ENCODE data around the gene AOX1.

AOX1 gene

GRCh38 chr2:200667413-200667812 is 81.6 kb downstream of the AOX1 start:
- TF ChIP-seq ZFX (IDR thresholded peaks at IDR 0.05; ENCODE audit: borderline replicate concordance): no peak
- TF ChIP-seq, protein P1, sequence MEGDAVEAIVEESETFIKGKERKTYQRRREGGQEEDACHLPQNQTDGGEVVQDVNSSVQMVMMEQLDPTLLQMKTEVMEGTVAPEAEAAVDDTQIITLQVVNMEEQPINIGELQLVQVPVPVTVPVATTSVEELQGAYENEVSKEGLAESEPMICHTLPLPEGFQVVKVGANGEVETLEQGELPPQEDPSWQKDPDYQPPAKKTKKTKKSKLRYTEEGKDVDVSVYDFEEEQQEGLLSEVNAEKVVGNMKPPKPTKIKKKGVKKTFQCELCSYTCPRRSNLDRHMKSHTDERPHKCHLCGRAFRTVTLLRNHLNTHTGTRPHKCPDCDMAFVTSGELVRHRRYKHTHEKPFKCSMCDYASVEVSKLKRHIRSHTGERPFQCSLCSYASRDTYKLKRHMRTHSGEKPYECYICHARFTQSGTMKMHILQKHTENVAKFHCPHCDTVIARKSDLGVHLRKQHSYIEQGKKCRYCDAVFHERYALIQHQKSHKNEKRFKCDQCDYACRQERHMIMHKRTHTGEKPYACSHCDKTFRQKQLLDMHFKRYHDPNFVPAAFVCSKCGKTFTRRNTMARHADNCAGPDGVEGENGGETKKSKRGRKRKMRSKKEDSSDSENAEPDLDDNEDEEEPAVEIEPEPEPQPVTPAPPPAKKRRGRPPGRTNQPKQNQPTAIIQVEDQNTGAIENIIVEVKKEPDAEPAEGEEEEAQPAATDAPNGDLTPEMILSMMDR (IDR thresholded peaks at IDR 0.05): no peak
- no peak overlapping the region for H3K27ac ChIP-seq

GRCh38 chr2:200668478-200668877 is 82.7 kb downstream of the AOX1 start:
- TF ChIP-seq, protein P1 (IDR thresholded peaks at IDR 0.05): no peak
- no peak overlapping the region for H3K27ac ChIP-seq

GRCh38 chr2:200669308-200669707 is 83.5 kb downstream of the AOX1 start:
- H3K27ac ChIP-seq: no peak overlapping the region
- TF ChIP-seq, protein P1 (IDR thresholded peaks at IDR 0.05): no peak
- TF ChIP-seq ZFX (IDR thresholded peaks at IDR 0.05; ENCODE audit: borderline replicate concordance): no peak

GRCh38 chr2:200670313-200670712 is 84.5 kb downstream of the AOX1 start:
- H3K27ac ChIP-seq: no peak overlapping the region
- TF ChIP-seq, protein P1 (IDR thresholded peaks at IDR 0.05): peak; percentile 22; the same call in 1 of the 2 replicates
- TF ChIP-seq ZFX (IDR thresholded peaks at IDR 0.05; ENCODE audit: borderline replicate concordance): no peak

- TF ChIP-seq ZFX (IDR thresholded peaks at IDR 0.05; ENCODE audit: borderline replicate concordance): no peak
- TF ChIP-seq, protein P1 (IDR thresholded peaks at IDR 0.05): no peak
- H3K27ac ChIP-seq: no peak overlapping the region
These were observed 84.9 kb downstream of the AOX1 start for GRCh38 chr2:200670751-200671150.

DNA sequence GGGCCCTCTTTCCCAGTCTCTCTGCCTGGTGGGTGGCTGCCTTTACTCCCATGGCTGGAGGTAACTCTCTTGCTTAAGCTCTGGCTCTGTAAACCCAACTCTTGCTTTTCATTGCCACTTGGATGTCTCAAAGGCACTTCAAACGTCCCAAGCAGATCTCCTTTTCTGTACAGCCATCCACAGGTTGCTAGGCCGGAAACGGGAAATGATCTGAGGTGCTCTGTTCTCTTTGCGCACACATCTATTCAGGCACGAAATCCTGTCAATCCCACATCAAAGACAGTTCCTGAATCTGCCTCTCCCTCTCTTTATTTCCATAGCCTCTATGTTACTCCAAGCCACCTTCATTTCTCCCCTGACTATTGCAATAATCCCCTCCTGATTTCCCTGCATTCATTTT is 87.4 kb downstream of the AOX1 start:
- H3K27ac ChIP-seq: no peak overlapping the region
- TF ChIP-seq, protein P1 (IDR thresholded peaks at IDR 0.05): no peak
- TF ChIP-seq ZFX (IDR thresholded peaks at IDR 0.05; ENCODE audit: borderline replicate concordance): no peak

- H3K27ac ChIP-seq: no peak overlapping the region
- no peak for TF ChIP-seq ZFX (IDR thresholded peaks at IDR 0.05; ENCODE audit: borderline replicate concordance)
- TF ChIP-seq, protein P1 (IDR thresholded peaks at IDR 0.05): no peak
These were observed 89.0 kb downstream of the AOX1 start for GRCh38 chr2:200674837-200675236.
